ENCODE data around the gene NEURL1B.

The NEURL1B gene

GRCh38 chr5:172622091-172623046 lies 18.7 kb upstream of the NEURL1B start:
- Histone ChIP-seq H3K4ac (ENCODE audit: low read depth, low read length) (no peak overlapping the region), H3K9ac (ENCODE audit: low read length) (no peak overlapping the region), H3K14ac (ENCODE audit: low read length) (no peak overlapping the region), H3K79me2 (ENCODE audit: control insufficient read depth, insufficient read depth, low read length, poor library complexity) (no peaks in the 10 kb centered on the region), H2AFZ (ENCODE audit: insufficient read depth, low read length, poor library complexity) (no peak overlapping the region), H3K23ac (ENCODE audit: low read length) (no peak overlapping the region), H3K4me2 (ENCODE audit: low read length) (no peak overlapping the region), H4K12ac (ENCODE audit: low read depth, low read length) (no peak overlapping the region), H3K36me3 (ENCODE audit: control insufficient read depth in 1 of 2, insufficient read depth in 2 of 2, low read length in 2 of 2) (no peaks in the 10 kb centered on the region), H2AK5ac (ENCODE audit: low read length) (no peak overlapping the region), H3K4me3 (ENCODE audit: low read depth, low read length) (no peak overlapping the region), H2BK120ac (ENCODE audit: insufficient read depth, low read length, poor library complexity) (no peak overlapping the region), H3K79me1 (ENCODE audit: low read length) (no peaks in the 10 kb centered on the region), H3K18ac (ENCODE audit: low read length) (no peak overlapping the region), H2BK12ac (ENCODE audit: low read length) (no peak overlapping the region), H3K4me1 (ENCODE audit: control insufficient read depth in 1 of 2, insufficient read depth in 2 of 2, low read length in 2 of 2) (no peaks in the 10 kb centered on the region), H3K27me3 (ENCODE audit: insufficient read depth, low read length) (no peaks in the 10 kb centered on the region), H4K8ac (ENCODE audit: low read depth, low read length) (no peak overlapping the region), H2BK5ac (ENCODE audit: low read depth, low read length, poor library complexity) (no peak overlapping the region), H3K9me3 (ENCODE audit: insufficient read depth, low read depth, low read length) (no peaks in the 10 kb centered on the region), H4K91ac (ENCODE audit: low read depth, low read length) (no peak overlapping the region), H3K27ac (ENCODE audit: low read depth, low read length) (no peak overlapping the region)
- WGBS (ENCODE audit: extremely low coverage, insufficient coverage, insufficient read length) = no CpG with 5 or more reads among the region's 22 CpGs
- no peak for DNase-seq

GRCh38 chr5:172623313-172623980 lies 17.6 kb upstream of the NEURL1B start:
- H3K79me1 ChIP-seq (ENCODE audit: low read length) = no peaks in the 10 kb centered on the region
- WGBS (ENCODE audit: extremely low coverage, insufficient coverage, insufficient read length) = no CpG with 5 or more reads among the region's 9 CpGs

GRCh38 chr5:172624083-172624995 lies 16.7 kb upstream of the NEURL1B start:
- Histone ChIP-seq H3K79me1 (ENCODE audit: low read length) (no peaks in the 10 kb centered on the region), H2AFZ (ENCODE audit: insufficient read depth, low read length, poor library complexity) (no peak overlapping the region), H2BK120ac (ENCODE audit: insufficient read depth, low read length, poor library complexity) (no peak overlapping the region), H3K27me3 (ENCODE audit: insufficient read depth, low read length) (no peaks in the 10 kb centered on the region), H2BK12ac (ENCODE audit: low read length) (no peak overlapping the region), H3K18ac (ENCODE audit: low read length) (no peak overlapping the region), H3K9me3 (ENCODE audit: insufficient read depth, low read depth, low read length) (no peaks in the 10 kb centered on the region), H3K4me3 (ENCODE audit: low read depth, low read length) (no peak overlapping the region), H3K4ac (ENCODE audit: low read depth, low read length) (no peak overlapping the region), H3K4me2 (ENCODE audit: low read length) (no peak overlapping the region), H4K91ac (ENCODE audit: low read depth, low read length) (no peak overlapping the region), H2BK5ac (ENCODE audit: low read depth, low read length, poor library complexity) (no peak overlapping the region), H2AK5ac (ENCODE audit: low read length) (no peak overlapping the region), H3K14ac (ENCODE audit: low read length) (no peak overlapping the region), H3K79me2 (ENCODE audit: control insufficient read depth, insufficient read depth, low read length, poor library complexity) (no peaks in the 10 kb centered on the region), H4K8ac (ENCODE audit: low read depth, low read length) (no peak overlapping the region), H4K12ac (ENCODE audit: low read depth, low read length) (no peak overlapping the region), H3K27ac (ENCODE audit: low read depth, low read length) (no peak overlapping the region), H3K23ac (ENCODE audit: low read length) (no peak overlapping the region), H3K4me1 (ENCODE audit: control insufficient read depth in 1 of 2, insufficient read depth in 2 of 2, low read length in 2 of 2) (no peaks in the 10 kb centered on the region), H3K9ac (ENCODE audit: low read length) (no peak overlapping the region), H3K36me3 (ENCODE audit: control insufficient read depth in 1 of 2, insufficient read depth in 2 of 2, low read length in 2 of 2) (no peaks in the 10 kb centered on the region)
- no CpG with 5 or more reads among the region's 17 CpGs for WGBS (ENCODE audit: extremely low coverage, insufficient coverage, insufficient read length)
- DNase-seq = no peak

More at GRCh38 chr5:172623313-172623980, 17.6 kb upstream of the NEURL1B start:
- Histone ChIP-seq H4K12ac (ENCODE audit: low read depth, low read length) (no peak overlapping the region), H2AFZ (ENCODE audit: insufficient read depth, low read length, poor library complexity) (no peak overlapping the region), H4K8ac (ENCODE audit: low read depth, low read length) (no peak overlapping the region), H3K14ac (ENCODE audit: low read length) (no peak overlapping the region), H3K9me3 (ENCODE audit: insufficient read depth, low read depth, low read length) (no peaks in the 10 kb centered on the region), H2AK5ac (ENCODE audit: low read length) (no peak overlapping the region), H3K36me3 (ENCODE audit: control insufficient read depth in 1 of 2, insufficient read depth in 2 of 2, low read length in 2 of 2) (no peaks in the 10 kb centered on the region), H4K91ac (ENCODE audit: low read depth, low read length) (no peak overlapping the region), H3K27ac (ENCODE audit: low read depth, low read length) (no peak overlapping the region), H3K9ac (ENCODE audit: low read length) (no peak overlapping the region), H3K27me3 (ENCODE audit: insufficient read depth, low read length) (no peaks in the 10 kb centered on the region), H3K4me2 (ENCODE audit: low read length) (no peak overlapping the region), H3K4ac (ENCODE audit: low read depth, low read length) (no peak overlapping the region), H2BK12ac (ENCODE audit: low read length) (no peak overlapping the region), H3K4me1 (ENCODE audit: control insufficient read depth in 1 of 2, insufficient read depth in 2 of 2, low read length in 2 of 2) (no peaks in the 10 kb centered on the region), H3K79me2 (ENCODE audit: control insufficient read depth, insufficient read depth, low read length, poor library complexity) (no peaks in the 10 kb centered on the region), H3K18ac (ENCODE audit: low read length) (no peak overlapping the region), H2BK5ac (ENCODE audit: low read depth, low read length, poor library complexity) (no peak overlapping the region), H2BK120ac (ENCODE audit: insufficient read depth, low read length, poor library complexity) (no peak overlapping the region), H3K23ac (ENCODE audit: low read length) (no peak overlapping the region), H3K4me3 (ENCODE audit: low read depth, low read length) (no peak overlapping the region)
- DNase-seq = no peak
